ENCODE data around the gene CAMKK1. TPM values are rescaled to one million over a fixed set of nuclear protein-coding genes. Genes with fewer than 3 reads are reported as not detected.

CAMKK1 gene
- total and polyA plus RNA-seq, 2 of the 4 experiments (the other 2 are of a cell fraction) = 4.1 to 8.2 TPM

DNA sequence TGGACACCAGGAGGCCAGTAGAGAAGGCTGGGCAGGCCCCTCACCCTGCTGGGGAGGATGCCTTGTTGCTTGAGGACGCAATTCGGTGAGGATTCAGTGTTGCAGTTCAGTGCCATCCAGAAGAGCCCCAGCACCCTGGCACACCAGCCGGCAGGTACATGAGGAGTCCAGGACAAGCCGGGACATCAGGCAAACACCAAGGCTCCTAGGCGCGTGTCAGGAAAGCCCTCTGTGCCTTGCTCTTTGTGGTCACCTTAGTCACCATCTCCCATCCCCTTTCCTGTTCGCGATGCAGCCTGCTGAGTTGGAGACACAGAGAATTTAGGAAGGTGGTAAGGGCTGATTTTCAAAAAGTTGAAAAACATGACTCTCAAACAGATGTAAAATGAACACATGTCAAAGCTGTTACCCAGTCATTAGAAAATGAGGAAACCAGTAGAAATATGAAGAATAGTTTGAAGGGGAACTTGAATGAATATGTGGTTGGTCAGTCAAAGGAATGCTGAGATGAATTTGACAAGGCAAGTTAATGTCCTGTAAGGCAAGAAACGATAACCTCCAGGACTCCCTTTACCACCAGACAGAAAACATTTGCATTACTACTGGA, 44.5 kb downstream of the CAMKK1 start:
- H3K4ac ChIP-seq (ENCODE audit: low read depth, low read length) = no peak overlapping the region
- ChIA-PET CTCF (no interaction called here), POLR2A (ENCODE audit: unreplicated experiment) (no interaction called here)
- H3K18ac ChIP-seq (ENCODE audit: low read depth, low read length) = no peak overlapping the region
- no peak overlapping the region for H2BK20ac ChIP-seq (ENCODE audit: low read depth, low read length)
- peak overlapping the region; percentile 5 for H2AK9ac ChIP-seq (replicated peaks; ENCODE audit: low read depth, low read length, poor library complexity)
- peaks cover 13 to 23% of the 10 kb centered on the region in 2 experiments; a peak in 3 of 4 replicates for H3K79me1 ChIP-seq (ENCODE audit: low read depth in 1 of 2, low read length in 2 of 2)
- H3K23ac ChIP-seq (ENCODE audit: low read depth, low read length) = no peak overlapping the region
- H4K5ac ChIP-seq (ENCODE audit: low read depth, low read length) = no peak overlapping the region
- no peak overlapping the region for H3K27ac ChIP-seq (ENCODE audit: insufficient read depth, low read length)
- dilution Hi-C loops (cut with HindIII; ENCODE audit: low sequenced_read_pairs, unreplicated experiment) = no loop called here
- H3K56ac ChIP-seq (ENCODE audit: extremely low read depth, insufficient read depth, low read length) = no peak overlapping the region
- no peak overlapping the region for H2BK5ac ChIP-seq (ENCODE audit: low read depth, low read length, poor library complexity, severe bottlenecking)
- H3K9me1 ChIP-seq (ENCODE audit: insufficient read depth, low read length) = peaks cover 12% of the 10 kb centered on the region
- H3K9me3 ChIP-seq (ENCODE audit: control insufficient read depth, insufficient read depth, low read length) = no peaks in the 10 kb centered on the region
- H3K4me1 ChIP-seq (ENCODE audit: control insufficient read depth, insufficient read depth, low read length) = peaks cover 3% of the 10 kb centered on the region
- peaks cover 13% of the 10 kb centered on the region; the same call in 1 of the 2 replicates for H4K20me1 ChIP-seq (ENCODE audit: insufficient read depth, low read length)
- intact Hi-C loops (cut with micrococcal nuclease) = no loop called here
- no peak overlapping the region for H3K4me2 ChIP-seq (ENCODE audit: low read depth, low read length)
- no peak overlapping the region for H2BK15ac ChIP-seq (ENCODE audit: low read depth, low read length)
- no peak overlapping the region for H2BK120ac ChIP-seq (ENCODE audit: low read depth, low read length)
- no peak overlapping the region for H2AFZ ChIP-seq (replicated peaks; ENCODE audit: low read length, poor library complexity)
- no peak overlapping the region for H3K9ac ChIP-seq (ENCODE audit: low read depth, low read length)
- TF ChIP-seq NFE2L2 (IDR thresholded peaks at IDR 0.05; ENCODE audit: low read depth, low read length) = no peak
- TF ChIP-seq FOS (IDR thresholded peaks at IDR 0.05; ENCODE audit: low read depth, low read length) = no peak
- no peak for TF ChIP-seq CEBPB (IDR thresholded peaks at IDR 0.05; ENCODE audit: low read depth, low read length)
- TF ChIP-seq USF2 (IDR thresholded peaks at IDR 0.05; ENCODE audit: low read depth, low read length) = no peak
- TF ChIP-seq MXI1 (IDR thresholded peaks at IDR 0.05; ENCODE audit: borderline replicate concordance, low read depth, low read length) = no peak
- TF ChIP-seq POLR2A (IDR thresholded peaks at IDR 0.05; ENCODE audit: low read depth, low read length) = no peak
- TF ChIP-seq CHD1 (IDR thresholded peaks at IDR 0.05; ENCODE audit: low read depth, low read length) = no peak
- TF ChIP-seq, protein P1, sequence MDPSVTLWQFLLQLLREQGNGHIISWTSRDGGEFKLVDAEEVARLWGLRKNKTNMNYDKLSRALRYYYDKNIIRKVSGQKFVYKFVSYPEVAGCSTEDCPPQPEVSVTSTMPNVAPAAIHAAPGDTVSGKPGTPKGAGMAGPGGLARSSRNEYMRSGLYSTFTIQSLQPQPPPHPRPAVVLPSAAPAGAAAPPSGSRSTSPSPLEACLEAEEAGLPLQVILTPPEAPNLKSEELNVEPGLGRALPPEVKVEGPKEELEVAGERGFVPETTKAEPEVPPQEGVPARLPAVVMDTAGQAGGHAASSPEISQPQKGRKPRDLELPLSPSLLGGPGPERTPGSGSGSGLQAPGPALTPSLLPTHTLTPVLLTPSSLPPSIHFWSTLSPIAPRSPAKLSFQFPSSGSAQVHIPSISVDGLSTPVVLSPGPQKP (IDR thresholded peaks at IDR 0.05; ENCODE audit: borderline replicate concordance, low read depth, low read length) = no peak
- no peak for TF ChIP-seq MAZ (IDR thresholded peaks at IDR 0.05; ENCODE audit: borderline replicate concordance, low read depth, low read length)
- TF ChIP-seq, protein P2, sequence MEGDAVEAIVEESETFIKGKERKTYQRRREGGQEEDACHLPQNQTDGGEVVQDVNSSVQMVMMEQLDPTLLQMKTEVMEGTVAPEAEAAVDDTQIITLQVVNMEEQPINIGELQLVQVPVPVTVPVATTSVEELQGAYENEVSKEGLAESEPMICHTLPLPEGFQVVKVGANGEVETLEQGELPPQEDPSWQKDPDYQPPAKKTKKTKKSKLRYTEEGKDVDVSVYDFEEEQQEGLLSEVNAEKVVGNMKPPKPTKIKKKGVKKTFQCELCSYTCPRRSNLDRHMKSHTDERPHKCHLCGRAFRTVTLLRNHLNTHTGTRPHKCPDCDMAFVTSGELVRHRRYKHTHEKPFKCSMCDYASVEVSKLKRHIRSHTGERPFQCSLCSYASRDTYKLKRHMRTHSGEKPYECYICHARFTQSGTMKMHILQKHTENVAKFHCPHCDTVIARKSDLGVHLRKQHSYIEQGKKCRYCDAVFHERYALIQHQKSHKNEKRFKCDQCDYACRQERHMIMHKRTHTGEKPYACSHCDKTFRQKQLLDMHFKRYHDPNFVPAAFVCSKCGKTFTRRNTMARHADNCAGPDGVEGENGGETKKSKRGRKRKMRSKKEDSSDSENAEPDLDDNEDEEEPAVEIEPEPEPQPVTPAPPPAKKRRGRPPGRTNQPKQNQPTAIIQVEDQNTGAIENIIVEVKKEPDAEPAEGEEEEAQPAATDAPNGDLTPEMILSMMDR (conservative IDR thresholded peaks at IDR 0.05; ENCODE audit: low read depth, low read length) = no peak
- TF ChIP-seq RAD21 (IDR thresholded peaks at IDR 0.05; ENCODE audit: low read length) = no peak
- no peak for TF ChIP-seq MAFK (IDR thresholded peaks at IDR 0.05; ENCODE audit: low read depth, low read length)
- TF ChIP-seq RFX5 (IDR thresholded peaks at IDR 0.05; ENCODE audit: low read depth, low read length) = no peak
- no peak for TF ChIP-seq BHLHE40 (IDR thresholded peaks at IDR 0.05; ENCODE audit: low read depth, low read length)
- ATAC-seq (ENCODE audit: low read depth) (no peak), DNase-seq (no peak)
- H4K8ac ChIP-seq (ENCODE audit: low read depth in 2 of 2, low read length in 2 of 2) = no peak overlapping the region
- no CpG with 5 or more reads among the region's 9 CpGs for WGBS, 2 experiments (ENCODE audit: extremely low coverage in 2 of 2, insufficient read length in 1 of 2)
- no peak overlapping the region for H3K4me3 ChIP-seq (ENCODE audit: insufficient read depth, low read depth, low read length)
- H3K14ac ChIP-seq (replicated peaks; ENCODE audit: low read depth, low read length) = no peak overlapping the region
- H3K27me3 ChIP-seq (ENCODE audit: control insufficient read depth, insufficient read depth, low read length) = peaks cover 9% of the 10 kb centered on the region
- H3K36me3 ChIP-seq (ENCODE audit: control insufficient read depth, insufficient read depth, low read length) = peaks cover 4% of the 10 kb centered on the region; the same call in 1 of the 2 replicates
- no TSS peak for BruUV-seq (replicated peaks)
- no peak overlapping the region for H2AK5ac ChIP-seq (ENCODE audit: low read depth, low read length)
- no peak overlapping the region for H4K91ac ChIP-seq (ENCODE audit: insufficient read depth, low read depth, low read length)
- in situ Hi-C loops (cut with MboI; ENCODE audit: low sequenced_read_pairs) = no loop called here
